Naive B cell (primary cell): ENCODE measurements around the gene HINT3. TPM values are rescaled to one million over a fixed set of nuclear protein-coding genes. Genes with fewer than 3 reads are reported as not detected.
A peak's percentile ranks its signal among the peaks of the same experiment; 100 is the strongest.
"Not testable (repeated sequence)": the region's sequence is repeated elsewhere in the genome, so short reads cannot be mapped to it uniquely, and the experiment has no call there.

Experiments
- ATAC-seq, 2 donors: fragments of 150-1000 bp; cut with Tn5 transposase; 2 replicates each; pipeline ENCODE4 v1.10.0; 2021; ENCODE audit warnings: low read depth in 2 of 2, mild to moderate bottlenecking in 2 of 2, moderate library complexity in 2 of 2
- DNase-seq: peaks from one replicate; pipeline ENCODE4 v3.0.0; 2022
- H3K27ac Mint-ChIP-seq, 6 donors: one replicate each; pipeline ENCODE4 v1.8.0; 2020 to 2022; ENCODE audit warnings: mild to moderate bottlenecking in 6 of 6, mixed read lengths in 6 of 6, moderate library complexity in 5 of 6, inconsistent platforms in 2 of 6
- H3K27me3 Mint-ChIP-seq, 3 donors: one replicate each; pipeline ENCODE4 v1.8.0; 2021 to 2022; ENCODE audit warnings: mixed read lengths in 3 of 3, mild to moderate bottlenecking in 1 of 3
- H3K36me3 Mint-ChIP-seq, 2 donors: one replicate each; pipeline ENCODE4 v1.8.0; 2020 to 2022; ENCODE audit warnings: mixed read lengths in 2 of 2, inconsistent platforms in 1 of 2, mild to moderate bottlenecking in 1 of 2
- H3K4me1 Mint-ChIP-seq, 3 donors: one replicate each; pipeline ENCODE4 v1.8.0; 2020 to 2022; ENCODE audit warnings: mixed read lengths in 3 of 3, inconsistent platforms in 1 of 3, mild to moderate bottlenecking in 1 of 3, moderate library complexity in 1 of 3
- H3K4me3 Mint-ChIP-seq, 8 donors: one replicate each; pipeline ENCODE4 v1.8.0; 2020 to 2022; ENCODE audit warnings: mild to moderate bottlenecking in 8 of 8, mixed read lengths in 8 of 8, moderate library complexity in 8 of 8, inconsistent platforms in 2 of 8
- H3K9me3 Mint-ChIP-seq, 7 donors: one replicate each; pipeline ENCODE4 v1.8.0; 2020 to 2022; ENCODE audit warnings: mixed read lengths in 7 of 7, mild to moderate bottlenecking in 5 of 7, inconsistent platforms in 2 of 7, moderate library complexity in 1 of 7
- polyA plus RNA-seq, 6 donors: library from polyadenylated mRNA; unstranded; fragments of 300-500 nt; fragmentation: Illumina TruSeq; gene quantifications; one replicate each; pipeline ENCODE4 v1.2.3, GENCODE V29; 2021; ENCODE audit warnings: low read depth in 6 of 6

HINT3 gene
- polyA plus RNA-seq: 10 to 100 TPM; 12.1 to 17.8 (median 15.3) TPM

DNA sequence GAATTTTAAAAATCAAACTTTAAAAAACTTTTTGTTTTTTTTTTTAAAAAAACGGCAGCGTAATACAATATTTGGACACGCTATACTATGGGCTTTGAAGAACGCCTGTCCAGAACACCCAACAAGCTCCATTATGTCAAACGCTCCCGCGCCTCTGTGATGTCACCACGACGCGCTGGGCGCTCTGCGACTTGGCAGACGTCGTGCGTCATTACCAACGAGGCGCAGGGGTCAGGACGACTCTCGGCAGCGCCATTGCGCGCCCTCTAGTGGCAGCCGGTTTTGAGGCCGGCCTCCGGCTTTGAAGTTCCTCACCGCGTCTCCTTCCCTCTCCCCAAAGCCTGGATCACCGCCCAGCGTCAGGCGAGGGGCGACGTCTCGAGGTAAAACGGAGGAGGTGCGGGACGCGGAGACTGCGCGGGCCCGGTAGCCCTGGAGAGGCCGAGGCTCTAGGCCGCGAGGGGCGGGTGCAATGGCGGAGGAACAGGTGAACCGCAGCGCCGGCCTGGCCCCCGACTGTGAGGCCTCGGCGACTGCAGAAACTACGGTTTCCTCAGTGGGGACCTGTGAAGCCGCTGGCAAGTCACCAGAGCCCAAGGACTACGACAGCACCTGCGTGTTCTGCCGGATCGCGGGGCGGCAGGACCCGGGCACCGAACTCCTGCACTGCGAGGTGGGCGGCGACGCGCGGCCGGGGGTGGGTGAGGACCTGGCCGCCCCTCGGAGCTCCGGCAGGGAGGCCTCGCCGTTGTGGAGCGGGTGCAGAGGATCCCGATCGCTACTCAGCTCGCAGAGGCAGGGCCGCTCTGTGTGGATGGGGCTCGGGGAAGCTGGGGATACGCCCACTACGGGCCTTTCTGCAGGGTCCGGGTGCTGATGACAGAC is at the start of gene HINT3:
Gene HINT3, plus strand, starts transcription at position 265 of the 885 bp plus-strand sequence. Its CDS starts 208 bp downstream, at position 473.
- H3K27me3 Mint-ChIP-seq: peaks cover 5 to 10% (median 8%) of the 10 kb centered on the region in 3 donors
- peak within 1 kb of the TSS in 2 of 8 donors; percentile 11 to 20 for H3K4me3 Mint-ChIP-seq
- H3K36me3 Mint-ChIP-seq: no peaks in the 10 kb centered on the region

DNA sequence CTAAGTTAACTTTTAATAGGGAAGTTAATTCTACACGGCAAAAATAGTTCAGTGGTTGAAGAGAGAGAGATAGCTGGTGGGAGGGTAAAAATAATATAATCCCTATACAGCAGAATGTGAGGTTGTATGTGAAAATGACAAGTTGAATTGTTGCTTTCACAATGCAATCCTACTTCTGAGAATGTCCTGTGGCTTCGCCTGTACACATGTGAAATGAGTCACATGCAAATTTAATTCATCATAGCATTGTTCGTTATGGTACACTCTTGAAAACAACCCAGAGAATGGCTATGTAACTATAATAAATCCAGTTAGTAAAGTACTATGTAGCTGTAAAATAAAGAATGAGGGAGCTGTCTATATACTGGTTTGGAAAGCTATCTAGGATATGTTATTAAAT is 46.0 kb upstream of the HINT3 start:
- Mint-ChIP-seq H3K4me3 (no peak overlapping the region), H3K4me1 (peaks cover 0 to 10% (median 5%) of the 10 kb centered on the region in 3 donors), H3K9me3 (no peaks in the 10 kb centered on the region), H3K36me3 (no peaks in the 10 kb centered on the region), H3K27ac (no peak overlapping the region), H3K27me3 (no peaks in the 10 kb centered on the region)
- ATAC-seq: no peak
- no peak for DNase-seq

More for the DNA sequence above, at the start of gene HINT3:
- DNase-seq (peak; percentile 95), ATAC-seq (peak; percentile 88 to 89)
- Mint-ChIP-seq H3K4me1 (peaks cover 0 to 12% (median 0%) of the 10 kb centered on the region in 3 donors), H3K27ac (peak within 1 kb of the TSS in 1 of 6 donors; percentile 92), H3K9me3 (no peaks in the 10 kb centered on the region)

GRCh38 chr6:125911051-125911451 is 45.5 kb upstream of the HINT3 start:
- H3K36me3 Mint-ChIP-seq, DNase-seq, H3K4me1 Mint-ChIP-seq, ATAC-seq, H3K4me3 Mint-ChIP-seq, H3K27ac Mint-ChIP-seq, H3K27me3 Mint-ChIP-seq, H3K9me3 Mint-ChIP-seq: not testable (repeated sequence)

DNA sequence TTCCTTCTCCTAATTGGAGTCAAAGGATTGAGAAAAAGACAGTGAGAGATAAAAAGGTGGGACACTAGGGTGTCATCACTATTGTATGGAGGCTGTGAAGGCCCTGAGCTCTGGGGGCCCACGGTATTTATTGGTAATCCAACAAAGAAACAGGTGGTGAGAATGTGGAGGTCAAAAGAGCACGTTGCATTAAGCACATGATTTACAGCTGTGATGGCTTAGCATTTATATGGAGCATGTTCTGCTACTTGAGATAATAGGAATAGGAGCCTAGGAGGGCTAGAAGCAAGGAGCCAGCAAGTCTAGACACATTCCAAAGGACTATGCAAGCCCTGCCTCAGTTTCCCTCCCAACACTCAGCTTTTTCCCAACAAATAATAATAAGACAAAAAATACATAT is 44.1 kb upstream of the HINT3 start:
- H3K27ac Mint-ChIP-seq, DNase-seq, H3K27me3 Mint-ChIP-seq, H3K9me3 Mint-ChIP-seq, H3K4me3 Mint-ChIP-seq, H3K4me1 Mint-ChIP-seq, H3K36me3 Mint-ChIP-seq, ATAC-seq: not testable (repeated sequence)

GRCh38 chr6:125913145-125913544 is 43.4 kb upstream of the HINT3 start:
- Mint-ChIP-seq H3K9me3 (no peaks in the 10 kb centered on the region), H3K4me3 (no peak overlapping the region), H3K36me3 (peaks cover 0 to 9% of the 10 kb centered on the region in 2 donors), H3K27ac (no peak overlapping the region), H3K27me3 (no peaks in the 10 kb centered on the region), H3K4me1 (peaks cover 0 to under 1% (median 0%) of the 10 kb centered on the region in 3 donors)
- DNase-seq (no peak), ATAC-seq (no peak)

DNA sequence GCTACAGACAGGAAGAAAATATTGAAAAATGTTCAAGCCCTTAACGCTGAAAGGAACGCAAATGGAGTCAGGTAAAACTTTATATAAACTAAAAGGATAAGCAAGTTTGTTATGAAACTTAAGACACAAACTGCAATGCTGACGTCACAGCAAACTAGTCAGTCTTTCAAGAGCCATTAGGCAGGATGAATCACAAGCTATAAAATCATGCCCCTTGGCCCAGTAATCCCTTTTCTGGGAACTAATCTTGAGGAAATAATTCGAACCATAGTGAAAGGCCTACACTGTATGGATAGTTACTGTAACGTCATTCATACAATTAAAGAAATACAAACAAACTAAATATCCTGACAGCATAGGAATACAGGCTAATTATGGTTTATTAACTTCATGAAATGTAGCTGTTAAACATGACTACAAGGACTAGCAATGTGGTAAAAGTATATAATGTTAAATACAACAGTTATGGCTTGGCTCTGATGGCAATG is 42.7 kb upstream of the HINT3 start:
- peaks cover 0 to 9% of the 10 kb centered on the region in 2 donors for H3K36me3 Mint-ChIP-seq
- no peak for ATAC-seq
- no peak for DNase-seq
- no peaks in the 10 kb centered on the region for H3K27me3 Mint-ChIP-seq
- H3K4me1 Mint-ChIP-seq: peaks cover 5 to 8% (median 6%) of the 10 kb centered on the region in 3 donors
- H3K4me3 Mint-ChIP-seq: no peak overlapping the region
- no peaks in the 10 kb centered on the region for H3K9me3 Mint-ChIP-seq
- H3K27ac Mint-ChIP-seq: no peak overlapping the region

DNA sequence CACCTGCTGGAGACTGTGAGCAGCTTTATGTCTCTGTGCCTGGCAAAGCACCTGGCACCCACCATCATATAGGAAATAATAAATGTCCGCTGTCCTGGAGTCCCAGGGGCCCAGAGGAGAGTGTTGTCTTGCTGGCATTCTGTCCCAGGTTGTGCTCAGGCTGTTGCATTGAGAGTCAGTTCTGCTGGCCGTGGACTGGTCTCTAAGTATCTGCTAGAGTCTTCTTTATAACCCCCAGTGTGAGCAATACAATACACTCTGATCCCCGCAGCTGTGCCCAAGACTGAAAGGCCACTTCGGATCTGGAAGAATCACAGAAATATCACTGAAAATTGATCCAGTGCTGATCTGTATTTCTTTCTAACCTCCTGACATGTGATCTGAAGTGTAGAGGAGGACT is 38.3 kb upstream of the HINT3 start:
- peaks cover 15 to 21% (median 16%) of the 10 kb centered on the region in 3 donors for H3K4me1 Mint-ChIP-seq
- DNase-seq (no peak), ATAC-seq (no peak)
- H3K9me3 Mint-ChIP-seq: no peaks in the 10 kb centered on the region
- no peaks in the 10 kb centered on the region for H3K27me3 Mint-ChIP-seq
- peaks cover 8 to 18% of the 10 kb centered on the region in 2 donors for H3K36me3 Mint-ChIP-seq
- peak overlapping the region in 5 of 6 donors; percentile 87 to 95 (median 89) for H3K27ac Mint-ChIP-seq
- peak overlapping the region in 1 of 8 donors; percentile 79 for H3K4me3 Mint-ChIP-seq

- Mint-ChIP-seq H3K27me3 (no peaks in the 10 kb centered on the region), H3K36me3 (peaks cover 15 to 24% of the 10 kb centered on the region in 2 donors), H3K4me1 (peaks cover 15 to 21% (median 16%) of the 10 kb centered on the region in 3 donors), H3K27ac (peak overlapping the region; percentile 87 to 99 (median 92)), H3K4me3 (peak overlapping the region; percentile 72 to 85 (median 80)), H3K9me3 (no peaks in the 10 kb centered on the region)
- ATAC-seq (peak; percentile 92 to 95), DNase-seq (peak; percentile 65)
Observed at GRCh38 chr6:125918681-125919566, 37.6 kb upstream of the HINT3 start.

GRCh38 chr6:125919618-125920017 is 37.0 kb upstream of the HINT3 start:
- DNase-seq (no peak), ATAC-seq (no peak)
- peaks cover 18 to 24% of the 10 kb centered on the region in 2 donors for H3K36me3 Mint-ChIP-seq
- peak overlapping the region in 3 of 6 donors; percentile 87 to 95 (median 88) for H3K27ac Mint-ChIP-seq
- no peaks in the 10 kb centered on the region for H3K27me3 Mint-ChIP-seq
- peaks cover 15 to 21% (median 16%) of the 10 kb centered on the region in 3 donors for H3K4me1 Mint-ChIP-seq
- H3K9me3 Mint-ChIP-seq: no peaks in the 10 kb centered on the region
- peak overlapping the region in 7 of 8 donors; percentile 72 to 85 (median 79) for H3K4me3 Mint-ChIP-seq

DNA sequence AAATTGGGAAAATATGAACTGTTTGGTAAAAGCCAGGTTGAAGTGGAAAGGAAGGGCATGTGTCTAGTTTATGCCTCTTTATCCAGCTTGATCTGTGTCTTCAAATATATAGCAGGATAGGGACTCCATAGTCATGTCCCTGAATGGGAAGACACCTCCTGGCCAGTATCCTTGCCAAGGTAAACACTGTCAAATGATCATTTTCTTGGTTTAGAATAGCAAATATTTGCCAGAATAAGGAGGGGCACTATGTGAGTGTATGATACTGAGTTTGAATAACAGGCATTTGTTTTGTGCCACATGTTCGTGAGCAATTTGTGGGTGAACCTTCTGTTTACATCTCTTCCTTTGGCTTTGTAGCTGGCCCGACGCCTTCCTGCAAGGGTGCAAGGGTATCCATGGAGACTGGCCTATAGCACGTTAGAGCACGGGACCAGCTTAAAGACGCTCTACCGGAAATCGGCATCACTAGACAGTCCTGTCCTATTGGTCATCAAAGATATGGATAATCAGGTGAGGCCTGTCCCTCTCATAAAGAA is 34.2 kb upstream of the HINT3 start:
- no peak overlapping the region for H3K27ac Mint-ChIP-seq
- peaks cover 15 to 21% (median 16%) of the 10 kb centered on the region in 3 donors for H3K4me1 Mint-ChIP-seq
- H3K27me3 Mint-ChIP-seq: no peaks in the 10 kb centered on the region
- H3K36me3 Mint-ChIP-seq: peaks cover 15 to 18% of the 10 kb centered on the region in 2 donors
- DNase-seq: no peak
- no peak for ATAC-seq
- no peaks in the 10 kb centered on the region for H3K9me3 Mint-ChIP-seq
- no peak overlapping the region for H3K4me3 Mint-ChIP-seq

DNA sequence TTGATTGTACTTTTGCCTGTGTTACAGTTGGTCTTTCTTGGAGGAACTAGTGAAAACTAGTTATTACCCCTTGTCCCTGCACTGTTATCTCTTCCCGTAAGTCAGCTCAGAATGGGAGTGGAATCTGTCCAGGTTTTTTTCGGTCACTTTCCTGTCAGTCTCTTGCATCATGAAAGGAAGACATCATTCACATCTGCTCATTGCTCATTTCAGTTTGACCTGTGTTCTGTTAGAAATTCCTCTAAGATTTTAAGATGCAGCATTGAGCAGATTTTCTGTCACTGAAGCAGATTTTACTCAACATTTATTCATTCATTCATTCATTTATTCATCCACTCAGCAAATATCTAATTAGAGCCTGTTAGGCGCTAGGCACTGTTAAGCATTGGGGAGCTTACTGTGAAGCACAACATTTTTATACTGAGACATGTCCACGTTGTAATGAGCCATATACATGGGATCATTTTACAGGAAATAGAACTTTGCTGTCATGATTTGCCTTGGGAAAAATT is 33.1 kb upstream of the HINT3 start:
- H3K9me3 Mint-ChIP-seq: no peaks in the 10 kb centered on the region
- no peaks in the 10 kb centered on the region for H3K27me3 Mint-ChIP-seq
- no peak overlapping the region for H3K4me3 Mint-ChIP-seq
- H3K4me1 Mint-ChIP-seq: peaks cover 16 to 27% (median 21%) of the 10 kb centered on the region in 3 donors
- peaks cover 15 to 18% of the 10 kb centered on the region in 2 donors for H3K36me3 Mint-ChIP-seq
- H3K27ac Mint-ChIP-seq: peak overlapping the region in 1 of 6 donors; percentile 64
- no peak for ATAC-seq
- DNase-seq: no peak

DNA sequence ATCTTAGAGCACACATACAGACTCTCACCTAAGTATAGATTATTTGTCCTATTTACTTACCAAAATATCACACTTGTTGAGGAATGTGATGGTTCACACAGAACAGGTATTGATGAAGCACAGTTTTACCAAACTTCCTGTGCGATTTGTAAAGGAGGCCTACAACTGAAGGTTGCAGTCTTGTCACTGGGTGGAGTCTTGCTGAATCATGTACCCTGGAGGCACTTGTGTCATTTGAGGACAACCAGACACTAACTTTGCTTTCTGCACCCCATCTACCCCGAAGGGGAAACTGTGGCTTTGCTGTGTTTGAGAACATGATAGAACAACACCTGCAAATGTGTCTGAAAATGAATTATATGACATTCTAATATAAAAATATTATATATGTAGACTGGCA is 32.4 kb upstream of the HINT3 start:
- no peak overlapping the region for H3K27ac Mint-ChIP-seq
- peaks cover 15 to 18% of the 10 kb centered on the region in 2 donors for H3K36me3 Mint-ChIP-seq

More for the DNA sequence above, 32.4 kb upstream of the HINT3 start:
- Mint-ChIP-seq H3K4me1 (peaks cover 8 to 19% (median 14%) of the 10 kb centered on the region in 3 donors), H3K9me3 (no peaks in the 10 kb centered on the region), H3K4me3 (no peak overlapping the region), H3K27me3 (no peaks in the 10 kb centered on the region)
- no peak for DNase-seq
- no peak for ATAC-seq
